ENCODE measurements around the gene DPYD.

DPYD gene

DNA sequence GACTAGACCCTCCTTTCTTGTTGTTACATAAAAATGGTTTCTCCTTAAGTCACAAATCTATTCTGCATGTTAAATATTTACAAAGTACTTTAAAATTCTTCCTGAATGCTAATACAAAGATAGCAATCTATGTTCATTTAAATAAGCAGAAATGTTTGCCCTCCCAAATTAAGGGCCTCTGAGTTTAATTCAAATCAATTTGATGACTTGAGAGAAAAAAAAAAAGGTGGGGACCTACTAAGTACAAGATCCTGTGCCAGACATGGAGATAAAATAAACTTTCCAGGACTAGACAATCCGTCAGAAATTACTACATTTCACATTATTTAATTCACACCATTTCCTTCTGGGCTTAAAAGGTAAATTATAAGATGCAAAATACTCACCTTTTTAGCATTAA is 548.3 kb downstream of the DPYD start:
- no peak for DNase-seq

DNA sequence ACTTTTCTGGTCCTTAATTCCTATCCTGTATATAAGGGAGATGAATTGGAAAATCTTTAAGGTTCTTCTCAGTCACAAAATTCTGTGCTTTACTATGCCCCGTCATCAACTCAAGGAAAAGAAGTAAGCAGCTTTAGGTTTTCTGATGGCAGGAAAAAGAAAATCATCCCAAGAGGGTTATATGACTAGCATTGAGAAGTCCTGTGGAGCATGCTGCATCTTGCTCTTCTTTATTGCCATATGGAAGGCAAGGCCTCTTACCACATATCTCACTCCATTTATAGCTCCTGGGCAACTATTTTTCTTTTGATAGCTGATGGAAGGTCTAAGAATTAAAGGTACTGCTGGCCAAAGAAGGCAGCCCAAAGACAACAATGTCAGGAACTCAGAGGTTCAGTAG is 552.5 kb downstream of the DPYD start:
- Mint-ChIP-seq H3K27me3 (ENCODE audit: low read depth, poor library complexity) (peaks cover 6% of the 10 kb centered on the region), H3K4me1 (no peaks in the 10 kb centered on the region), H3K27ac (no peak overlapping the region), H3K4me3 (no peak overlapping the region), H3K36me3 (ENCODE audit: low read depth) (no peaks in the 10 kb centered on the region), H3K9me3 (no peaks in the 10 kb centered on the region)
- TF ChIP-seq, protein P1, sequence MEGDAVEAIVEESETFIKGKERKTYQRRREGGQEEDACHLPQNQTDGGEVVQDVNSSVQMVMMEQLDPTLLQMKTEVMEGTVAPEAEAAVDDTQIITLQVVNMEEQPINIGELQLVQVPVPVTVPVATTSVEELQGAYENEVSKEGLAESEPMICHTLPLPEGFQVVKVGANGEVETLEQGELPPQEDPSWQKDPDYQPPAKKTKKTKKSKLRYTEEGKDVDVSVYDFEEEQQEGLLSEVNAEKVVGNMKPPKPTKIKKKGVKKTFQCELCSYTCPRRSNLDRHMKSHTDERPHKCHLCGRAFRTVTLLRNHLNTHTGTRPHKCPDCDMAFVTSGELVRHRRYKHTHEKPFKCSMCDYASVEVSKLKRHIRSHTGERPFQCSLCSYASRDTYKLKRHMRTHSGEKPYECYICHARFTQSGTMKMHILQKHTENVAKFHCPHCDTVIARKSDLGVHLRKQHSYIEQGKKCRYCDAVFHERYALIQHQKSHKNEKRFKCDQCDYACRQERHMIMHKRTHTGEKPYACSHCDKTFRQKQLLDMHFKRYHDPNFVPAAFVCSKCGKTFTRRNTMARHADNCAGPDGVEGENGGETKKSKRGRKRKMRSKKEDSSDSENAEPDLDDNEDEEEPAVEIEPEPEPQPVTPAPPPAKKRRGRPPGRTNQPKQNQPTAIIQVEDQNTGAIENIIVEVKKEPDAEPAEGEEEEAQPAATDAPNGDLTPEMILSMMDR (IDR thresholded peaks at IDR 0.05): no peak
- no peak for DNase-seq

More for the DNA sequence above, 548.3 kb downstream of the DPYD start:
- H3K27me3 Mint-ChIP-seq (ENCODE audit: low read depth, poor library complexity): no peaks in the 10 kb centered on the region
- H3K4me1 Mint-ChIP-seq: no peaks in the 10 kb centered on the region
- H3K4me3 Mint-ChIP-seq: no peak overlapping the region
- H3K9me3 Mint-ChIP-seq: no peaks in the 10 kb centered on the region
- no peak overlapping the region for H3K27ac Mint-ChIP-seq
- no peaks in the 10 kb centered on the region for H3K36me3 Mint-ChIP-seq (ENCODE audit: low read depth)
- TF ChIP-seq, protein P1 (IDR thresholded peaks at IDR 0.05): no peak

DNA sequence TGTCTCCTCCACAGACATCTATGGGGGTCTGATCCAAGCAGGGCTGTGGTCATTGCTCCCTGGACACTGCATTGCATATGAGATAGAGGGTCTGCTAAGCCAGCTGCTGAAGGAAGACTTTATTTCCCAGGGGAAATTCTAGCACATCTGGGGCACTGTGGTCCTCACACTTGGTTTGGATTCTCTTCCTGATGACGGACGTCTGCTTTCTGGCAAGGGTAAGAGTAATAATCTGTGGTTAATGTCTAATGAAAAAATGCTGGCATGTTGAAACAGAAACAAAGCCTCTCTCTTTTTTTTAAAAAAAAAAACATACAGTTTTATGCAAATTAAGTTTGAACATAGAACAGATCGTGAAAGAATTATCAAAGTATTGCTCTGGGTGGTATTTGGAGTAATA is 553.9 kb downstream of the DPYD start:
- TF ChIP-seq, protein P1 (IDR thresholded peaks at IDR 0.05): no peak
- H3K4me1 Mint-ChIP-seq: no peaks in the 10 kb centered on the region
- H3K36me3 Mint-ChIP-seq (ENCODE audit: low read depth): no peaks in the 10 kb centered on the region
- no peak overlapping the region for H3K27ac Mint-ChIP-seq
- no peak for DNase-seq
- peaks cover 6% of the 10 kb centered on the region for H3K27me3 Mint-ChIP-seq (ENCODE audit: low read depth, poor library complexity)
- H3K9me3 Mint-ChIP-seq: no peaks in the 10 kb centered on the region
- H3K4me3 Mint-ChIP-seq: no peak overlapping the region

DNA sequence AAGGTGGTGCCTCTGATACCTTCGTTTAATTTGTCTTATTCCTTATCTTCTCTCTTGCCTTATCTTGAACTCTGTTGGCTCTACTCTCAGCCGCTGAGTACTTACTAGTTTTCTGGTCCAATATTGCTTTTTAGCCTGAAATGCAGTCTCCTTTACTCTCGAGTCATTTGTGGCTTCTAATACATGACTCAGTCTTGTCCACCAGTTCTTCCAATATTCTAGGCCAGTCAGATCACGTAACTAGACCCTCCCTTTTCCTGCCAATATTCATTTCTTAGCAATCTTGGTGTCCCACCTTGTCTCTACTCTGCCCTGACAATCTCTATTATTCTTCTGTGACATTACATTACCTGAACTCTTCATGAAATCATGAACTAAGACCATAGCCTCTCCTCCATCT is 555.8 kb downstream of the DPYD start:
- no peaks in the 10 kb centered on the region for H3K4me1 Mint-ChIP-seq
- no peak overlapping the region for H3K27ac Mint-ChIP-seq
- H3K9me3 Mint-ChIP-seq: no peaks in the 10 kb centered on the region
- peaks cover 6% of the 10 kb centered on the region for H3K27me3 Mint-ChIP-seq (ENCODE audit: low read depth, poor library complexity)
- no peaks in the 10 kb centered on the region for H3K36me3 Mint-ChIP-seq (ENCODE audit: low read depth)
- no peak for DNase-seq
- H3K4me3 Mint-ChIP-seq: no peak overlapping the region
- TF ChIP-seq, protein P1 (IDR thresholded peaks at IDR 0.05): no peak

DNA sequence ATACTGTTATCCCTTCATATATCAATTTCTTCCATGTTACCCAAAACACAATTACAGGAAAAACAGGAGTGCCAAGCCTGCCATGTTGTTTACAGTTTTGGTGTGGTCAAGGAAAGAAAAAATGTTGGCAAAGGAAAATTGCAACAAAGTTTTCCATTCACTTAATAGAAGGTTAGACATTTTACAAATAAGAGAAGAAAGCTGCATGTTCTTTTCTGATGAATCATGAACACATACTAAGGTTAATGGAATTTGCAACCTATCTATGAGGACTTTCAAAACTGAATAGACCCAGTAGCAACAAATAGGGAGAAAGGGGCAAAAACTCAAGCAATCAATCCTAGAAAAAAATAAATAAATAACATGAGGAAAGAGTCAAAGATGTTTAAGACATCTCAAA is 556.7 kb downstream of the DPYD start:
- no peaks in the 10 kb centered on the region for H3K36me3 Mint-ChIP-seq (ENCODE audit: low read depth)
- TF ChIP-seq, protein P1 (IDR thresholded peaks at IDR 0.05): no peak
- no peak for DNase-seq
- no peak overlapping the region for H3K4me3 Mint-ChIP-seq
- no peak overlapping the region for H3K27ac Mint-ChIP-seq
- H3K27me3 Mint-ChIP-seq (ENCODE audit: low read depth, poor library complexity): peaks cover 6% of the 10 kb centered on the region
- no peaks in the 10 kb centered on the region for H3K9me3 Mint-ChIP-seq
- H3K4me1 Mint-ChIP-seq: no peaks in the 10 kb centered on the region

DNA sequence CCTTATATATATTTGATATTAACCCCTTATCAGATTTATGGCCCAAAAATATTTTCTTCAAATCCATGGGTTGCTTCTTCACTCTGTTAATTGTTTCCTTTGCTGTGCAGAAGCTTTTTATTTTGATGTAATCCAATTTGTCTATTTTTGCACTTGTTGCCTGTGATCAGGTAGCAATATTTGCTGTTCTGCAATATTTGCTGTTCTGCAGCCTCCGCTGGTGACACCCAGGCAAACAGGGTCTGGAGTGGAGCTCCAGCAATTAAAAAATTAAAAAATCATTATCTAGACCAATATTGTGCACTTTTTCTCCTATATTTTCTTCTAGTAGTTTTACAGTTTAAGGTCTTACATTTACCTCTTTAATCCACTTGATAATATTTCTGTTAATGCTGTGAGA is 564.5 kb downstream of the DPYD start:
- Mint-ChIP-seq H3K4me3 (no peak overlapping the region), H3K27me3 (ENCODE audit: low read depth, poor library complexity) (no peaks in the 10 kb centered on the region), H3K4me1 (peaks cover 13% of the 10 kb centered on the region), H3K36me3 (ENCODE audit: low read depth) (no peaks in the 10 kb centered on the region), H3K9me3 (peaks cover 8% of the 10 kb centered on the region), H3K27ac (no peak overlapping the region)
- no peak for DNase-seq
- TF ChIP-seq, protein P1 (IDR thresholded peaks at IDR 0.05): no peak

Measured in nephron progenitor cell (in vitro differentiated cells).